Pancreas (tissue), 10 donors: ENCODE data around the gene CMTM7. TPM values are rescaled to one million over a fixed set of nuclear protein-coding genes. Genes with fewer than 3 reads are reported as not detected.

Source experiments
- ATAC-seq, 4 donors: fragments of 200-7000 bp; cut with Tn5 transposase; one replicate each; pipeline versions ENCODE4 v1.8.0 to v1.9.1; 2020; ENCODE audit warnings: mild to moderate bottlenecking in 4 of 4, moderate library complexity in 4 of 4
- DNase-seq, 6 donors: peaks; one replicate each; pipeline ENCODE4 v3.0.0-alpha.2; 2020
- FAIRE-seq: peaks from 2 replicates; lab custom pipeline; 2012; peaks lifted over from hg19 to GRCh38; lab: Jason Lieb, UNC
- H3K27ac ChIP-seq, 4 donors: fragments of 200-600 bp; sonication (generic); 1 replicate in 3 of 4; 2 replicates in 1 of 4; pipeline versions ENCODE4 v1.5.0 to v1.8.0; 2020
- H3K27me3 ChIP-seq, 4 donors: fragments of 200-600 bp; one replicate each; pipeline ENCODE4 v1.8.0; 2021
- H3K36me3 ChIP-seq, 3 donors: fragments of 200-600 bp; sonication (generic) in 1 of 3; one replicate each; pipeline versions ENCODE4 v1.5.0 to v1.8.0; 2020 to 2021
- H3K4me1 ChIP-seq, 3 donors: fragments of 200-600 bp; one replicate each; pipeline ENCODE4 v1.8.0; 2021
- H3K4me3 ChIP-seq, 4 donors: fragments of 200-600 bp; sonication (generic) in 2 of 4; one replicate each; pipeline versions ENCODE4 v1.5.0 to v1.8.0; 2020 to 2021
- H3K9me3 ChIP-seq, 4 donors: fragments of 200-600 bp; one replicate each; pipeline ENCODE4 v1.8.0; 2021
- WGBS, 2 donors: extraction: QIAGEN DNeasy Blood & Tissue Kit; methylation state at CpG; one replicate each; pipeline ENCODE4 v1.1.7; 2013; 5-methylcytosine and 5-hydroxymethylcytosine counted together
- intact Hi-C, 3 donors: fragments of 100-400 bp; cut with DNase I; formaldehyde crosslinking; loops; one replicate each; pipeline versions ENCODE4 v1.11.1 to v1.14.2; 2022
- polyA plus RNA-seq, 2 donors: library from polyadenylated mRNA; stranded (reverse); fragments of 200-250 nt; gene quantifications; one replicate each; pipeline ENCODE4 v1.2.3, GENCODE V29; 2013
- total RNA-seq, 6 donors: library from RNA; stranded (reverse); fragmentation: NEBNext Ultra II Directional in 4 of 6; extraction: Animal tissue kit (Norgen Biotek cat#: 25700) in 4 of 6; gene quantifications; one replicate each; pipeline versions ENCODE4 v1.2.1 to v1.2.4, GENCODE V29; 2021 to 2023
- TF ChIP-seq, protein P1 (sequence below), 4 donors: fragments of 200-600 bp; sonication (generic) in 3 of 4; IDR thresholded peaks; one replicate each; pipeline versions ENCODE4 v1.5.0 to v1.8.0; 2021; ENCODE audit warnings: antibody characterized with exemption in 4 of 4
- donor health status: healthy with polysubstance abuse.
- donor health status: DM: no; HTN: no; CAD: no; lungs with moderate emphysema.
- donor health status: DM: no; HTN: no; CAD: no.
- donor health status: control.
- donor health status: control.
- donor health status: Bipolar disorder and iron deficiency.
- donor health status: DM: yes; HTN: yes; CAD: no.
- donor health status: DM: no; HTN: no; CAD: no.
- donor health status: DM: no; HTN: no; CAD: no.
- donor health status: DM: yes; HTN: yes; CAD: no.

Gene CMTM7
- total and polyA plus RNA-seq, 8 donors: 6.1 to 23.8 (median 12.0) TPM

- TF ChIP-seq, protein P1, sequence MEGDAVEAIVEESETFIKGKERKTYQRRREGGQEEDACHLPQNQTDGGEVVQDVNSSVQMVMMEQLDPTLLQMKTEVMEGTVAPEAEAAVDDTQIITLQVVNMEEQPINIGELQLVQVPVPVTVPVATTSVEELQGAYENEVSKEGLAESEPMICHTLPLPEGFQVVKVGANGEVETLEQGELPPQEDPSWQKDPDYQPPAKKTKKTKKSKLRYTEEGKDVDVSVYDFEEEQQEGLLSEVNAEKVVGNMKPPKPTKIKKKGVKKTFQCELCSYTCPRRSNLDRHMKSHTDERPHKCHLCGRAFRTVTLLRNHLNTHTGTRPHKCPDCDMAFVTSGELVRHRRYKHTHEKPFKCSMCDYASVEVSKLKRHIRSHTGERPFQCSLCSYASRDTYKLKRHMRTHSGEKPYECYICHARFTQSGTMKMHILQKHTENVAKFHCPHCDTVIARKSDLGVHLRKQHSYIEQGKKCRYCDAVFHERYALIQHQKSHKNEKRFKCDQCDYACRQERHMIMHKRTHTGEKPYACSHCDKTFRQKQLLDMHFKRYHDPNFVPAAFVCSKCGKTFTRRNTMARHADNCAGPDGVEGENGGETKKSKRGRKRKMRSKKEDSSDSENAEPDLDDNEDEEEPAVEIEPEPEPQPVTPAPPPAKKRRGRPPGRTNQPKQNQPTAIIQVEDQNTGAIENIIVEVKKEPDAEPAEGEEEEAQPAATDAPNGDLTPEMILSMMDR (IDR thresholded peaks at IDR 0.05): no peak
- H3K36me3 ChIP-seq: no peaks in the 10 kb centered on the region
- ATAC-seq: no peak
- H3K4me3 ChIP-seq: no peak overlapping the region
- no peaks in the 10 kb centered on the region for H3K27me3 ChIP-seq
- H3K4me1 ChIP-seq: peaks cover 0 to 4% (median 4%) of the 10 kb centered on the region in 3 donors
- no peak overlapping the region for H3K27ac ChIP-seq
- DNase-seq: no peak
- intact Hi-C loops: no loop called here
- 64 to 84% methylated on average over 5 of the region's 5 CpGs for WGBS, 2 donors
- no peak for FAIRE-seq
- no peaks in the 10 kb centered on the region for H3K9me3 ChIP-seq
Measured at GRCh38 chr3:32373844-32374243, 17.8 kb upstream of the CMTM7 start.

DNA sequence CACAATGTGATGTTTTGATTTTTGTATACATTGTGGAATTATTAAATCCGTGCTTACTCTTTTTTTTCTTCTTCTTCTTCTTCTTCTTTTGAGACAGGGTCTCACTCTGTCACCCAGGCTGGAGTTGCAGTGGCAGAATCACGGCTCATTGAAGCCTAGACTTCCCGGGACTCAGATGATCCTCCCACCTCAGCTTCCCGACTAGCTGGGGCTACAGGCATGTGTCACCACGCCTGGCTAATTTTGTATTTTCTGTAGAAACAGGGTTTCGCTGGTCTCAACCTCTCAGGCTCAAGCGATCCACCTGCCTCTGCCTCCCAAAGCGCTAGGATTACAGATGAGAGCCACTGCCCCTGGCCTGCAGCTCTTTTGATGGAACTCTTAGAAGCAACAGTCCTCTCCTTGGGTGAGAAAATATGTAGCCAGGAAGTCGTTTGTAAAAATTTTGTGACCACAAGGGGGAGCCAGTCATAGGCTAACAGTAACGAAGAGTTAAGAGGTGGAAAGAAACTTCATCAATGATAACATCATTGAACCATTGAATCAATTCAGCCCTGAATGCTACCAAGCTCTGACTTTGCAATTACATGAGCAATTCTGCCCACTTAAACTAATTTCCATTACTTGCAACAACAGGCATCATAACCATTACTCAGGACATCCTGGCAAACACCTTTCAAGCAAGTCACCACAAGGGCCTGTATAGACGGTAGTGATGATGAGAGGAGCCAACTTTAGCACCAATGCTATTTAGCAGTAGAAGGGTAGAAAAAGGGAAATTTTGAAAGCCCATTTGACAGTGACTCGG is 16.7 kb upstream of the CMTM7 start:
- H3K36me3 ChIP-seq: no peaks in the 10 kb centered on the region
- TF ChIP-seq, protein P1 (IDR thresholded peaks at IDR 0.05): peak; percentile 43 to 61 (median 54)
- peak in 3 of 6 donors; percentile 37 to 66 (median 47) for DNase-seq
- no peaks in the 10 kb centered on the region for H3K9me3 ChIP-seq
- H3K4me3 ChIP-seq: no peak overlapping the region
- H3K27ac ChIP-seq: no peak overlapping the region
- intact Hi-C loops: no loop called here
- FAIRE-seq: no peak
- peaks cover 0 to 4% (median 4%) of the 10 kb centered on the region in 3 donors for H3K4me1 ChIP-seq
- peak; percentile 76 to 86 (median 81) for ATAC-seq
- 67 to 72% methylated on average over 12 of the region's 12 CpGs for WGBS, 2 donors
- no peaks in the 10 kb centered on the region for H3K27me3 ChIP-seq

DNA sequence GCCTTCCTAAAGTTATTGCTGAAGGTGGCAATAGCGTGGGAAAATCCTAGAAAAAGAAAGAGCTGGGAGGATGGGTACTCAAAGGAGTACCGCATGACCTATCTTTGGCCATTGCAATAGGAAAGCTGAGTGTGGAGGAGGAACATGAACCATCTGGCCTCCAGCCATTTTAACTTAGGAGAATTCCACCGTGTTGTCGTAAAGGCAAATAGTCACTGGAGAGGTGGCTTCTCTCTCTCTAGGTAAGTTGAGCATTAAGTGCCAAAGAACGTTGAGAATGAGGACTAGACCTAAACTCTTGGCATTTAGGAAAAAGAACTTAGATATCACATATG is 16.1 kb upstream of the CMTM7 start:
- TF ChIP-seq, protein P1 (IDR thresholded peaks at IDR 0.05): no peak
- Histone ChIP-seq H3K4me3 (no peak overlapping the region), H3K27ac (no peak overlapping the region), H3K4me1 (peaks cover 0 to 4% (median 4%) of the 10 kb centered on the region in 3 donors), H3K9me3 (no peaks in the 10 kb centered on the region), H3K36me3 (no peaks in the 10 kb centered on the region), H3K27me3 (no peaks in the 10 kb centered on the region)
- intact Hi-C loops: no loop called here
- DNase-seq (no peak), FAIRE-seq (no peak), ATAC-seq (no peak)
- WGBS, 2 donors: 85 to 92% methylated on average over 5 of the region's 5 CpGs

DNA sequence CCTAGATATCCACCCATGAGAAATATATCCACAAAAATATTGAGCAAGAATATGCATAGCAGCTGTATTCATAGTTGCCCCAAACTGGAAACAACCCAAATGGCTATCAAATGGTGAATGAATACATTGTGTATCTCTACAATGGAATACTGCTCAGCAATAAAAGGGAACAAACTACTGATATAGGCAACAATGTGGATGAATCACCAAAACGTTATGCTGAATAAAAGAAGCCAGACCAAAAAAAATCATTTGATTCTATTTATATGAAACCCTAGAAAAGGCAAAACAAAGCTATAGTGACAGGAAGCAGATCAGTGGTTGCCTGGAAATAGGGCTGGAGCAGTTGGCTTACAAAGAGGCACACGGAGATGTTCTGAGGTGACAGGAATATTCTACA is 15.5 kb upstream of the CMTM7 start:
- FAIRE-seq (no peak), ATAC-seq (no peak), DNase-seq (no peak)
- no peaks in the 10 kb centered on the region for H3K27me3 ChIP-seq
- TF ChIP-seq, protein P1 (IDR thresholded peaks at IDR 0.05): no peak
- peaks cover 0 to 4% (median 4%) of the 10 kb centered on the region in 3 donors for H3K4me1 ChIP-seq
- H3K36me3 ChIP-seq: no peaks in the 10 kb centered on the region
- H3K4me3 ChIP-seq: no peak overlapping the region
- H3K27ac ChIP-seq: no peak overlapping the region
- WGBS, 2 donors: 63 to 76% methylated on average over 2 of the region's 2 CpGs
- intact Hi-C loops: no loop called here
- H3K9me3 ChIP-seq: no peaks in the 10 kb centered on the region
